VCaP (cell line): ENCODE data around the gene GPR152.
A peak's percentile ranks its signal among the peaks of the same experiment; 100 is the strongest.

Experiments
- H3K27ac ChIP-seq: fragments of 450-650 bp; 2 replicates; pipeline ENCODE4 v1.5.1; 2017
- TF ChIP-seq, protein P1 (sequence below): fragments of 450-650 bp; conservative IDR thresholded peaks from 2 replicates; pipeline ENCODE4 v1.5.1; 2017; ENCODE audit warnings: mild to moderate bottlenecking, moderate library complexity

The GPR152 gene

GRCh38 chr11:67433536-67434394 is 18.8 kb downstream of the GPR152 start:
- TF ChIP-seq, protein P1, sequence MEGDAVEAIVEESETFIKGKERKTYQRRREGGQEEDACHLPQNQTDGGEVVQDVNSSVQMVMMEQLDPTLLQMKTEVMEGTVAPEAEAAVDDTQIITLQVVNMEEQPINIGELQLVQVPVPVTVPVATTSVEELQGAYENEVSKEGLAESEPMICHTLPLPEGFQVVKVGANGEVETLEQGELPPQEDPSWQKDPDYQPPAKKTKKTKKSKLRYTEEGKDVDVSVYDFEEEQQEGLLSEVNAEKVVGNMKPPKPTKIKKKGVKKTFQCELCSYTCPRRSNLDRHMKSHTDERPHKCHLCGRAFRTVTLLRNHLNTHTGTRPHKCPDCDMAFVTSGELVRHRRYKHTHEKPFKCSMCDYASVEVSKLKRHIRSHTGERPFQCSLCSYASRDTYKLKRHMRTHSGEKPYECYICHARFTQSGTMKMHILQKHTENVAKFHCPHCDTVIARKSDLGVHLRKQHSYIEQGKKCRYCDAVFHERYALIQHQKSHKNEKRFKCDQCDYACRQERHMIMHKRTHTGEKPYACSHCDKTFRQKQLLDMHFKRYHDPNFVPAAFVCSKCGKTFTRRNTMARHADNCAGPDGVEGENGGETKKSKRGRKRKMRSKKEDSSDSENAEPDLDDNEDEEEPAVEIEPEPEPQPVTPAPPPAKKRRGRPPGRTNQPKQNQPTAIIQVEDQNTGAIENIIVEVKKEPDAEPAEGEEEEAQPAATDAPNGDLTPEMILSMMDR, result no peak
- no peak overlapping the region for H3K27ac ChIP-seq

GRCh38 chr11:67432655-67433349 is 19.7 kb downstream of the GPR152 start:
- H3K27ac ChIP-seq, result no peak overlapping the region
- TF ChIP-seq, protein P1, result no peak

DNA sequence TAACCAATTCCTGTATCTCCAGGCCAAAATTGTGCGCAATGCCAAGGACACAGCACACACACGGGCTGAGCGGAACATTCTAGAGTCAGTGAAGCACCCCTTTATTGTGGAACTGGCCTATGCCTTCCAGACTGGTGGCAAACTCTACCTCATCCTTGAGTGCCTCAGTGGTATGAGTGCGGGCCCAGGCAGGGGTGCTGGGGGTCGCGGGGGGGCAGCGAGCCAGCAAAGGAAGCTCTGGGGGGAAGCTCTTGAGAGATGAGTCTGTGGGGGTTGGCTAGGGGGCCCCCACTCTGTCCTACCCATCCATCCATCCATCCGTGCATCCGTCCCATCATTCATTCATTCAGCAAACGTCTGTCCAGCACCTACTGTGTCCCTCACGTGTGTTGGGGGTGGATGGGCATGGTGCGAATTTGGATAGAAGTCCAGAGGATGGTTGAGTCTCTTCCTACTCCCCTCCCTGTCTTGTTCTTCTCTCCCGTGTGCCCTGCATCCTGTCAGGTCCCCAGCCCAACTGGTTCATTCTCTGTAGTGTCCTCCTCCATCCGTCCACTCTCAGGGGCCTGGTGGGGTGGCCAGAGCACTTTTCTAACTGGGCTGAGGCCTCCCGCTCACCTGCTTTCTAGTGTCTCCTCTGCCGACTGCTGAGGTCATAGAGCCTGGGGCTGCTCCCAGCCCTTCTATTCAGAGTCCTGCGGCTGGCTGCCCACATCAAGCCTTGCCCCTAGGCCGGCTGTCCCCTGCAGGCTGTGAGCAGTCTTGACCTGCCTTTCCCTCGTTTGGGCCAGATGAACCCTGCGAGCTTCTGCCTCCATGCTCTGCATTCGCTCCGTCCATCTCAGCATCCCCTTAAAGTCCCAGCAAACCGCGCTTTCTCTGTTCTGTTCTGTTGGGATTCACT is 20.9 kb downstream of the GPR152 start:
- H3K27ac ChIP-seq, result no peak overlapping the region
- TF ChIP-seq, protein P1, result no peak

- TF ChIP-seq, protein P1, result no peak
- H3K27ac ChIP-seq, result peak overlapping the region; percentile 95; the same call in 1 of the 2 replicates
Observed at GRCh38 chr11:67429722-67430121, 22.8 kb downstream of the GPR152 start.

DNA sequence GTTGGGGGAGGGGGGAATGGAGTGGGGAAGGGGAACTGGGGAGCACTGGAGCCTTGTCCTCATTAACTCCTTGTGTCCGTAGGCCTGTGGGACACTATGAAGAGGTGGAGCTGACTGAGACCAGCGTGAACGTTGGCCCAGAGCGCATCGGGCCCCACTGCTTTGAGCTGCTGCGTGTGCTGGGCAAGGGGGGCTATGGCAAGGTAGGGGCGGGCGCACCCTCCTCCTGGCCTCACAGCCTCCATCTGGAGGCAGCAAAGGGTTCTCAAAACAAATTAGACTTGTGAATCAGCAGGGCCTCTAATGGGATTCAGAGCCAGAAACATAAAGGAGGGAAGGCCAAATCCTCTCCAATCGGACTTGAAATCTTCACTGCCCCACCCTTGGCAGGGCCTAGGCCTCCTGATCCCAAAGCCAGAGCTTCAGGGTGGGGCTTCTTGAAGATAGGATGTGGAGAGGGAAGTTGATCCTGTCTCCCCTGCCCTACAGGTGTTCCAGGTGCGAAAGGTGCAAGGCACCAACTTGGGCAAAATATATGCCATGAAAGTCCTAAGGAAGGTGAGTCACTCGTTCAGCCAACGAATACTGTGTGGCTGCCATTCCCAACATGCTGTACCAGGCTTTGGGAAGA is 23.4 kb downstream of the GPR152 start:
- TF ChIP-seq, protein P1, result no peak
- peak overlapping the region; percentile 95 for H3K27ac ChIP-seq

DNA sequence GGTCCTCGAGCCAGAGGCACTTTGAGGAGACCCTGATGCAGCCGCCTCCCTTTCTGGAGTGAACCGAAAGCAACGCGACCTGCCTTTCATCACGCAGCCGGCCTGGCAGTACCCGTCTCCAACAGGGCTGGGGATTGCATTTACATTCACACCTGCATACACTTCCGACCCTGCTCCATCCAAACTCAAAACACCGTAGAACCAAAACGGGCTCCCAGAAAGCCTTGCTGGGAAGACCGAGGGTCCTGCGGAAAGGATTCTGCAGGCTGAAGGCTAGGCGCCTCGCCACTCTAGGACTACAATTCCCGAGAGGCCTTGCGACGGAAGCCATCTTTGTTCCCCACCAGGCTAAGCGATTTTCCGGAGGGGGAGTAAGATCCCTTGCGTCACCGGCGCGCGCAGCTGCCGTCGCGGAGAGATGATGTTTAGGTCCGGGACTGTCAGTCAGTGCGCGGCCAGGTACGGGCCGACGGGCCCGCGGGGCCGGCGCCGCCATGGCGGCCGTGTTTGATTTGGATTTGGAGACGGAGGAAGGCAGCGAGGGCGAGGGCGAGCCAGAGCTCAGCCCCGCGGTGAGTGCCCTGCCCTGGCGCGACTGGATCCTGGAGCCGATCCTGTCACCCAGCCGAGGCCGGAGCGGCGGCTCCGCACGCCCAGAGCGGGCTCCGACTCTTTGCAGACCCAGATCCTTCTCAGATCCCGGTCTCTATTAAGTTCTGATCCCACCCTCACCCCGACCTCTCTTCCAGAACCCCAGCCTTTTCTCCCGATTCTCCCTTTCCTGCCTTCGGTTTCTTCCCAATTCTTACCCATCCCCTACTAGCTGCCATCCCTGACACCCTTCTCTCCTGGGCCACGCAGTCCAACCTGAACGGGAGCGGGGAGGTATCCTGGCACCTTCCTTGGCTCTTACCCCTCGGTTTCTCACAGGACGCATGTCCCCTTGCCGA is 24.2 kb downstream of the GPR152 start, which contains the start of gene RPS6KB2:
Gene RPS6KB2 (plus strand): TSS at position 443 of the 950 bp plus-strand sequence. CDS start 52 bp downstream, at position 495.
- TF ChIP-seq, protein P1, result no peak
- H3K27ac ChIP-seq, result peak within 1 kb of the TSS; percentile 95

DNA sequence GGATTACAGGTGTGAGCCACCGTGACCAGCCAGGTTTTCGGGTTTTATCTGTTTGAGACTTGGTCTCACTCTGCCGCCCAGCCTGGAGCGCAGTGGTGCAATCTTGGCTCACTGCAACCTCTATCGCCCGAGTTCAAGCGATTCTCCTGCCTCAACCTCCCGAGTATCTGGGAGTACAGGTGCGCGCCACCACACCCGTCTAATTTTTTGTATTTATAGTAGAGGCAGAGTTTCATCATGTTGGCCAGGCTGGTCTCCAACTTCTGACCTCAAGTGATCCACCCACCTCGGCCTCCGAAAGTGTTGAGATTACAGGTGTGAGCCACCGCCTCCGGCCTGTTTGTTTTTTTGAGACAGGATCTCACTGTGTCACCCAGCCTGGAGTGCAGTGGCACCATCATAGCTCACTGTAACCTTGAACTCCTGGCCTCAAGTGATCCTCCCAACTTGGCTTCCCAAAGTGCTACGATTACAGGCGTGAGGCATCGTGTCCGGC is 25.1 kb downstream of the GPR152 start:
- peak overlapping the region; percentile 95 for H3K27ac ChIP-seq
